Lung microvascular endothelial cell (primary cell): ENCODE data around the gene HELZ. TPM values are rescaled to one million over a fixed set of nuclear protein-coding genes. Genes with fewer than 3 reads are reported as not detected.
A peak's percentile ranks its signal among the peaks of the same experiment; 100 is the strongest.
"Not testable (repeated sequence)": the region's sequence is repeated elsewhere in the genome, so short reads cannot be mapped to it uniquely, and the experiment has no call there.

Source experiments
- DNase-seq, 2 donors: peaks; one replicate each; pipeline versions ENCODE4 v3.0.0 to v3.0.0-alpha.2; 2010; ENCODE audit warnings: low read depth in 2 of 2
- total RNA-seq: library from RNA; depleted of rRNA; stranded (reverse); fragments of >200 nt; gene quantifications from 2 replicates; pipeline ENCODE4 v1.2.1, GENCODE V29; 2014

Gene HELZ
- total RNA-seq, 1 donor from 2014 or later, result 32.1 TPM

- DNase-seq, result no peak
These were observed 128.9 kb downstream of the HELZ start for GRCh38 chr17:67116045-67116575.

GRCh38 chr17:67115401-67115800 lies 129.6 kb downstream of the HELZ start:
- no peak for DNase-seq

GRCh38 chr17:67113486-67113885 lies 131.5 kb downstream of the HELZ start:
- DNase-seq, result no peak

GRCh38 chr17:67111808-67112207 lies 133.2 kb downstream of the HELZ start:
- no peak for DNase-seq

- no peak for DNase-seq
These were observed 133.7 kb downstream of the HELZ start for GRCh38 chr17:67111327-67111726.

- DNase-seq, result no peak
These were observed 134.4 kb downstream of the HELZ start for GRCh38 chr17:67110619-67111018.

GRCh38 chr17:67109111-67109510 lies 135.9 kb downstream of the HELZ start:
- no peak for DNase-seq

- DNase-seq, result no peak
These were observed 136.9 kb downstream of the HELZ start for GRCh38 chr17:67107811-67108775.

- DNase-seq, result no peak
These were observed 137.8 kb downstream of the HELZ start for GRCh38 chr17:67107171-67107570.

GRCh38 chr17:67105213-67105612 lies 139.8 kb downstream of the HELZ start:
- no peak for DNase-seq

GRCh38 chr17:67104641-67105040 lies 140.4 kb downstream of the HELZ start:
- DNase-seq, result not testable (repeated sequence)

- no peak for DNase-seq
These were observed 147.0 kb downstream of the HELZ start for GRCh38 chr17:67098006-67098405.

GRCh38 chr17:67096609-67097008 lies 148.4 kb downstream of the HELZ start:
- no peak for DNase-seq

- DNase-seq, result peak in 1 of 2 donors; percentile 35
These were observed 149.2 kb downstream of the HELZ start for GRCh38 chr17:67095803-67096202.

GRCh38 chr17:67095291-67095690 lies 149.7 kb downstream of the HELZ start:
- peak in 1 of 2 donors; percentile 52 for DNase-seq

- peak; percentile 53 to 59 for DNase-seq
These were observed 151.6 kb downstream of the HELZ start for GRCh38 chr17:67093348-67093747.

- not testable (repeated sequence) for DNase-seq
These were observed 152.3 kb downstream of the HELZ start for GRCh38 chr17:67092710-67093109.

GRCh38 chr17:67092291-67092690 lies 152.7 kb downstream of the HELZ start:
- peak in 1 of 2 donors; percentile 71 for DNase-seq

- DNase-seq, result no peak
These were observed 154.7 kb downstream of the HELZ start for GRCh38 chr17:67090341-67090740.

GRCh38 chr17:67088639-67089038 lies 156.4 kb downstream of the HELZ start:
- DNase-seq, result no peak

- DNase-seq, result peak in 1 of 2 donors; percentile 50
These were observed 159.6 kb downstream of the HELZ start for GRCh38 chr17:67085406-67085805.

- DNase-seq, result no peak
These were observed 162.9 kb downstream of the HELZ start for GRCh38 chr17:67082107-67082506.

- no peak for DNase-seq
These were observed 164.2 kb downstream of the HELZ start for GRCh38 chr17:67080804-67081203.
